CD4-positive, alpha-beta T cell (primary cell): Measurements from ENCODE around the gene PRM1. TPM values are rescaled to one million over a fixed set of nuclear protein-coding genes. Genes with fewer than 3 reads are reported as not detected.

Source experiments
- ATAC-seq: fragments of 200-7000 bp; cut with Tn5 transposase; one replicate; pipeline ENCODE4 v1.10.0; 2022; ENCODE audit warnings: mild to moderate bottlenecking; ENCODE audit not compliant: poor library complexity
- CTCF ChIA-PET: fragments of 350-600 bp; sonication (Branson Sonifier 250); formaldehyde crosslinking; loops from one replicate; lab custom pipeline; 2021; ENCODE audit warnings: antibody characterized with exemption, inconsistent platforms; lab: Charles Lee
- POLR2A ChIA-PET: fragments of 350-600 bp; sonication (Branson Sonifier 250); formaldehyde crosslinking; loops from one replicate; lab custom pipeline; 2021; ENCODE audit warnings: antibody characterized with exemption, inconsistent platforms; lab: Charles Lee
- DNase-seq, 14 experiments: peaks; one replicate each; pipeline ENCODE4 v3.0.0-alpha.2; 2013 to 2020; ENCODE audit warnings: mixed read lengths in 2 of 14
- H3K27ac ChIP-seq, 2 donors: one replicate each; pipeline versions ENCODE4 v1.5.1 to v1.7.0; 2013; ENCODE audit warnings: low read length in 2 of 2, low read depth in 1 of 2, mild to moderate bottlenecking in 1 of 2
- H3K27me3 ChIP-seq, 2 experiments: 1 replicate in 1 of 2; 2 replicates in 1 of 2; pipeline versions ENCODE4 v1.6.1 to v1.7.0; 2013; ENCODE audit warnings: low read length in 2 of 2, control low read depth in 1 of 2, mild to moderate bottlenecking in 1 of 2, moderate library complexity in 1 of 2; ENCODE audit not compliant: insufficient read depth in 2 of 2, control insufficient read depth in 1 of 2
- H3K36me3 ChIP-seq: one replicate; pipeline ENCODE4 v1.6.1; 2013; ENCODE audit warnings: low read length, control low read depth; ENCODE audit not compliant: insufficient read depth
- H3K4me1 ChIP-seq: one replicate; pipeline ENCODE4 v1.6.1; 2013; ENCODE audit warnings: low read length, control low read depth; ENCODE audit not compliant: insufficient read depth
- H3K4me3 ChIP-seq: one replicate; pipeline ENCODE4 v1.5.1; 2013; ENCODE audit warnings: mild to moderate bottlenecking, low read length, moderate library complexity
- H3K9me3 ChIP-seq, 2 experiments: 1 replicate in 1 of 2; 2 replicates in 1 of 2; pipeline versions ENCODE4 v1.6.1 to v1.7.0; 2013; ENCODE audit warnings: low read length in 2 of 2, mild to moderate bottlenecking in 2 of 2, control low read depth in 1 of 2, moderate library complexity in 1 of 2; ENCODE audit not compliant: control insufficient read depth in 1 of 2, insufficient read depth in 1 of 2
- H3K27ac Mint-ChIP-seq: one replicate; pipeline ENCODE4 v1.8.0; 2020; ENCODE audit warnings: mixed read lengths
- H3K27me3 Mint-ChIP-seq: one replicate; pipeline ENCODE4 v1.8.0; 2021; ENCODE audit warnings: mixed read lengths
- H3K36me3 Mint-ChIP-seq: one replicate; pipeline ENCODE4 v1.8.0; 2021; ENCODE audit warnings: low read depth, mixed read lengths
- H3K4me1 Mint-ChIP-seq: one replicate; pipeline ENCODE4 v1.8.0; 2021; ENCODE audit warnings: low read depth, mixed read lengths
- H3K4me3 Mint-ChIP-seq: one replicate; pipeline ENCODE4 v1.8.0; 2020; ENCODE audit warnings: mild to moderate bottlenecking, mixed read lengths
- H3K9me3 Mint-ChIP-seq: one replicate; pipeline ENCODE4 v1.8.0; 2020; ENCODE audit warnings: mixed read lengths
- intact Hi-C, 2 experiments: fragments of 100-400 bp; cut with DNase I in 1 of 2; cut with micrococcal nuclease in 1 of 2; formaldehyde crosslinking; loops; one replicate each; pipeline versions ENCODE4 v1.15.1 to v1.9.0; 2023 to 2025; cut with DNase I, micrococcal nuclease
- total RNA-seq, 174 experiments: library from RNA in 2 of 174; stranded (reverse) in 2 of 174; gene quantifications; one replicate each; pipeline ENCODE4 v1.2.3 and lab custom pipeline; 2021 to 2026
- TF ChIP-seq, protein P1 (sequence below): fragments of 200-600 bp; IDR thresholded peaks from one replicate; pipeline ENCODE4 v1.8.0; 2022; ENCODE audit warnings: antibody characterized with exemption, mild to moderate bottlenecking

Gene PRM1
- total RNA-seq, 2 experiments from 2014 or later: not detected

DNA sequence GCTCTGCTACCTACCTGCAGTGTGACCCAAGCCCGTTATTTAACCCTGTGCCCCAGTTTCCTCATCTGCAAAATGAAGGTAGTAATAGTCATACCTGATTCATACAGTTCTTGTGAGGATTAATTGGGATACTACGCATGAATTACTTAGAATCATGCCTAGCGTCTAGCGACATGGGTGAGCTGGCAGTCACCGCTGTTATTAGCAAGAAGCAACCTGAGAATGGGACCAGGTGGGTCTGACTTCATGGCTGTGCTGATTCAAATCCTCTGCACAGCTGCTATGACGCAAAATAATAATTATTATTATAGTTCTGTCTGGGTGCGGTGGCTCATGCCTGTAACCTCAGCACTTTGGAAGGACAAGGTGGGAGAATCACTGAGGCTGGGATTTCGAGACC lies 33.0 kb downstream of the PRM1 start:
- ChIA-PET CTCF (no interaction called here), POLR2A (interaction anchor here (1.1 to 3.0 kb wide), 2 partner anchors 8 to 225 kb away, joined by 3 to 17 read pairs; partner anchors contain the start of gene SOCS1)
- Histone ChIP-seq H3K27ac (no peak overlapping the region), H3K9me3 (no peaks in the 10 kb centered on the region), H3K4me3 (no peak overlapping the region), H3K4me1 (peaks cover 20% of the 10 kb centered on the region), H3K27me3 (no peaks in the 10 kb centered on the region), H3K36me3 (peaks cover 7% of the 10 kb centered on the region)
- no peaks in the 10 kb centered on the region for H3K27me3 Mint-ChIP-seq
- no peak overlapping the region for H3K4me3 Mint-ChIP-seq
- H3K9me3 Mint-ChIP-seq: no peaks in the 10 kb centered on the region
- TF ChIP-seq, protein P1, sequence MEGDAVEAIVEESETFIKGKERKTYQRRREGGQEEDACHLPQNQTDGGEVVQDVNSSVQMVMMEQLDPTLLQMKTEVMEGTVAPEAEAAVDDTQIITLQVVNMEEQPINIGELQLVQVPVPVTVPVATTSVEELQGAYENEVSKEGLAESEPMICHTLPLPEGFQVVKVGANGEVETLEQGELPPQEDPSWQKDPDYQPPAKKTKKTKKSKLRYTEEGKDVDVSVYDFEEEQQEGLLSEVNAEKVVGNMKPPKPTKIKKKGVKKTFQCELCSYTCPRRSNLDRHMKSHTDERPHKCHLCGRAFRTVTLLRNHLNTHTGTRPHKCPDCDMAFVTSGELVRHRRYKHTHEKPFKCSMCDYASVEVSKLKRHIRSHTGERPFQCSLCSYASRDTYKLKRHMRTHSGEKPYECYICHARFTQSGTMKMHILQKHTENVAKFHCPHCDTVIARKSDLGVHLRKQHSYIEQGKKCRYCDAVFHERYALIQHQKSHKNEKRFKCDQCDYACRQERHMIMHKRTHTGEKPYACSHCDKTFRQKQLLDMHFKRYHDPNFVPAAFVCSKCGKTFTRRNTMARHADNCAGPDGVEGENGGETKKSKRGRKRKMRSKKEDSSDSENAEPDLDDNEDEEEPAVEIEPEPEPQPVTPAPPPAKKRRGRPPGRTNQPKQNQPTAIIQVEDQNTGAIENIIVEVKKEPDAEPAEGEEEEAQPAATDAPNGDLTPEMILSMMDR: no peak
- peaks cover 12% of the 10 kb centered on the region for H3K36me3 Mint-ChIP-seq
- no peak overlapping the region for H3K27ac Mint-ChIP-seq
- DNase-seq (no peak), ATAC-seq (no peak)
- intact Hi-C loops: no loop called here
- peaks cover 23% of the 10 kb centered on the region for H3K4me1 Mint-ChIP-seq

GRCh38 chr16:11245988-11246387 lies 35.1 kb downstream of the PRM1 start:
- Histone ChIP-seq H3K9me3 (no peaks in the 10 kb centered on the region), H3K4me1 (peaks cover 4% of the 10 kb centered on the region), H3K4me3 (no peak overlapping the region), H3K27ac (no peak overlapping the region), H3K36me3 (no peaks in the 10 kb centered on the region), H3K27me3 (no peaks in the 10 kb centered on the region)
- no peak overlapping the region for H3K4me3 Mint-ChIP-seq
- no peak overlapping the region for H3K27ac Mint-ChIP-seq
- POLR2A ChIA-PET: interaction anchor here (0.6 to 3.0 kb wide), 4 partner anchors 8 to 21 kb away, joined by 3 to 17 read pairs (median 4); partner anchors contain the start of gene SOCS1
- H3K27me3 Mint-ChIP-seq: no peaks in the 10 kb centered on the region
- DNase-seq (no peak), ATAC-seq (no peak)
- CTCF ChIA-PET: interaction anchor here (1.1 kb wide), 1 partner anchor 8 kb away, joined by 3 read pairs; no protein-coding TSS in a partner anchor
- peaks cover 8% of the 10 kb centered on the region for H3K4me1 Mint-ChIP-seq
- intact Hi-C loops: no loop called here
- H3K36me3 Mint-ChIP-seq: no peaks in the 10 kb centered on the region
- TF ChIP-seq, protein P1: no peak
- H3K9me3 Mint-ChIP-seq: no peaks in the 10 kb centered on the region

DNA sequence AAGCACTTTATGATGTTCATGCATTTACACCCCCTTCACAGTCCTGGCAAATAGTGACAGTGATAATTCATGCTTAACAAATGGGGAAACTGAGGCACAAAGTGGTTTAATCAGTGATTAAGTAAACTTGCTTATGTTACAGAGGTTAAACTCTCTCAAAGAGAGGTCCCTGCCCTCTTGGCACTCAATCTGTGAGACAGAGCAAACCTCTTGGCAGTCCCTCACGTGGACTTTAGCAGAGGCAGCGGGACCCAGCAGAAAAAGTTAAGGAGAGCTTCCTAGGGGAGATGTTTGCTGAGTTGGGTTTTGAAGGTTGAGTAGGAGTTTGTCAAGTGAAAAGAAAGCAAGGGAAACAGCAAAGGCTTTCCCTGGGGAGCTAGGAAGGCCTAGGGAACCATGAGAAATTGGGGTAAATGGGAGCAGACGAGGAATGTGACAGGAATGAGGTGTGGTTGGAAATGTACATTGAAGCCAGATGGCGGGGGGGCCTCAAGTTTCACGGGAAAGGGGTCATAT lies 35.9 kb downstream of the PRM1 start:
- no peak for ATAC-seq
- no peak overlapping the region for H3K4me3 Mint-ChIP-seq
- H3K27ac ChIP-seq: no peak overlapping the region
- H3K27me3 Mint-ChIP-seq: no peaks in the 10 kb centered on the region
- H3K36me3 Mint-ChIP-seq: no peaks in the 10 kb centered on the region
- CTCF ChIA-PET: interaction anchor here (1.1 kb wide), 1 partner anchor 9 kb away, joined by 3 read pairs; no protein-coding TSS in a partner anchor
- H3K36me3 ChIP-seq: no peaks in the 10 kb centered on the region
- H3K4me1 ChIP-seq: peaks cover 11% of the 10 kb centered on the region
- H3K4me3 ChIP-seq: no peak overlapping the region
- TF ChIP-seq, protein P1: no peak
- intact Hi-C loops: no loop called here
- POLR2A ChIA-PET: interaction anchor here (0.9 to 3.0 kb wide), 3 partner anchors 9 to 12 kb away, joined by 3 to 17 read pairs (median 4); partner anchors contain the start of gene SOCS1
- DNase-seq: no peak
- no peaks in the 10 kb centered on the region for H3K27me3 ChIP-seq
- H3K9me3 Mint-ChIP-seq: no peaks in the 10 kb centered on the region
- no peak overlapping the region for H3K27ac Mint-ChIP-seq
- no peaks in the 10 kb centered on the region for H3K9me3 ChIP-seq
- peaks cover 9% of the 10 kb centered on the region for H3K4me1 Mint-ChIP-seq
